Measurements from ENCODE around the gene FRG2C.
"Not testable (repeated sequence)": the region's sequence is repeated elsewhere in the genome, so short reads cannot be mapped to it uniquely, and the experiment has no call there.

Gene FRG2C

GRCh38 chr3:75664028-75664427, at the start of gene FRG2C:
FRG2C (plus strand) TSS chr3:75664328; CDS start chr3:75664380, 52 bp downstream.
- not testable (repeated sequence) for DNase-seq (ENCODE audit: low read depth)

GRCh38 chr3:75618666-75619305, 45.3 kb upstream of the FRG2C start:
- not testable (repeated sequence) for DNase-seq (ENCODE audit: low read depth)

GRCh38 chr3:75619481-75620031, 44.6 kb upstream of the FRG2C start:
- DNase-seq (ENCODE audit: low read depth), result not testable (repeated sequence)

- DNase-seq (ENCODE audit: low read depth), result not testable (repeated sequence)
Measured at GRCh38 chr3:75621772-75622171, 42.4 kb upstream of the FRG2C start.

GRCh38 chr3:75623656-75624055, 40.5 kb upstream of the FRG2C start:
- DNase-seq (ENCODE audit: low read depth), result not testable (repeated sequence)

- DNase-seq (ENCODE audit: low read depth), result not testable (repeated sequence)
Measured at GRCh38 chr3:75630887-75631535, 33.1 kb upstream of the FRG2C start.

GRCh38 chr3:75631541-75631940, 32.6 kb upstream of the FRG2C start:
- no peak for DNase-seq (ENCODE audit: low read depth)

- not testable (repeated sequence) for DNase-seq (ENCODE audit: low read depth)
Measured at GRCh38 chr3:75638947-75639346, 25.2 kb upstream of the FRG2C start.

GRCh38 chr3:75641107-75641517, 23.0 kb upstream of the FRG2C start:
- not testable (repeated sequence) for DNase-seq (ENCODE audit: low read depth)

- not testable (repeated sequence) for DNase-seq (ENCODE audit: low read depth)
Measured at GRCh38 chr3:75643031-75643800, 20.9 kb upstream of the FRG2C start.

- not testable (repeated sequence) for DNase-seq (ENCODE audit: low read depth)
Measured at GRCh38 chr3:75645548-75645947, 18.6 kb upstream of the FRG2C start.

- no peak for DNase-seq (ENCODE audit: low read depth)
Measured at GRCh38 chr3:75650191-75650590, 13.9 kb upstream of the FRG2C start.

GRCh38 chr3:75655101-75655904, 8.8 kb upstream of the FRG2C start:
- not testable (repeated sequence) for DNase-seq (ENCODE audit: low read depth)

- not testable (repeated sequence) for DNase-seq (ENCODE audit: low read depth)
Measured at GRCh38 chr3:75655956-75656355, 8.2 kb upstream of the FRG2C start.

GRCh38 chr3:75658411-75659107, 5.6 kb upstream of the FRG2C start:
- not testable (repeated sequence) for DNase-seq (ENCODE audit: low read depth)

GRCh38 chr3:75659108-75659433, 5.1 kb upstream of the FRG2C start:
- DNase-seq (ENCODE audit: low read depth), result not testable (repeated sequence)

- not testable (repeated sequence) for DNase-seq (ENCODE audit: low read depth)
Measured at GRCh38 chr3:75665626-75666025, 1.5 kb downstream of the FRG2C start.

- not testable (repeated sequence) for DNase-seq (ENCODE audit: low read depth)
Measured at GRCh38 chr3:75667757-75668701, 3.9 kb downstream of the FRG2C start.

GRCh38 chr3:75668759-75669347, 4.7 kb downstream of the FRG2C start:
- DNase-seq (ENCODE audit: low read depth), result peak; percentile 50
